Endothelial cell (in vitro differentiated cells): Measurements from ENCODE around the gene PARD3B. TPM values are rescaled to one million over a fixed set of nuclear protein-coding genes. Genes with fewer than 3 reads are reported as not detected.

ENCODE experiments used
- DNase-seq: peaks from one replicate; pipeline ENCODE4 v3.0.0; 2021; ENCODE audit warnings: low spot score
- H3K27ac Mint-ChIP-seq: one replicate; pipeline ENCODE4 v1.8.0; 2021; ENCODE audit warnings: mixed read lengths, inconsistent platforms; ENCODE audit not compliant: unreplicated experiment
- H3K27me3 Mint-ChIP-seq: one replicate; pipeline ENCODE4 v1.8.0; 2021; ENCODE audit warnings: mild to moderate bottlenecking, moderate library complexity, mixed read lengths, inconsistent platforms; ENCODE audit not compliant: unreplicated experiment
- H3K36me3 Mint-ChIP-seq: one replicate; pipeline ENCODE4 v1.8.0; 2021; ENCODE audit warnings: mild to moderate bottlenecking, low read depth, mixed read lengths, inconsistent platforms; ENCODE audit not compliant: unreplicated experiment
- H3K4me1 Mint-ChIP-seq: one replicate; pipeline ENCODE4 v1.8.0; 2021; ENCODE audit warnings: mild to moderate bottlenecking, mixed read lengths, inconsistent platforms; ENCODE audit not compliant: unreplicated experiment
- H3K4me3 Mint-ChIP-seq: one replicate; pipeline ENCODE4 v1.8.0; 2021; ENCODE audit warnings: mild to moderate bottlenecking, mixed read lengths, inconsistent platforms; ENCODE audit not compliant: unreplicated experiment
- H3K9me3 Mint-ChIP-seq: one replicate; pipeline ENCODE4 v1.8.0; 2021; ENCODE audit warnings: mixed read lengths, inconsistent platforms; ENCODE audit not compliant: unreplicated experiment
- CTCF ChIP-seq: fragments of 200-600 bp; sonication (generic); IDR thresholded peaks from one replicate; pipeline ENCODE4 v1.5.0; 2021; ENCODE audit warnings: antibody characterized with exemption; ENCODE audit not compliant: unreplicated experiment
- total RNA-seq: library from RNA; stranded (reverse); fragmentation: NEBNext Ultra II Directional; extraction: Animal tissue kit (Norgen Biotek cat#: 25700); gene quantifications from one replicate; pipeline ENCODE4 v1.2.1, GENCODE V29; 2021; ENCODE audit not compliant: unreplicated experiment

Gene PARD3B
- total RNA-seq, 1 donor from 2014 or later = 17.4 TPM

- Mint-ChIP-seq H3K9me3 (no peaks in the 10 kb centered on the region), H3K27me3 (no peaks in the 10 kb centered on the region), H3K4me1 (peaks cover 4% of the 10 kb centered on the region), H3K4me3 (no peak overlapping the region), H3K36me3 (no peaks in the 10 kb centered on the region), H3K27ac (no peak overlapping the region)
- no peak for TF ChIP-seq CTCF
- no peak for DNase-seq
Observed at GRCh38 chr2:205627085-205627484, 1081.8 kb downstream of the PARD3B start.

- no peaks in the 10 kb centered on the region for H3K27me3 Mint-ChIP-seq
- H3K27ac Mint-ChIP-seq = no peak overlapping the region
- peaks cover 4% of the 10 kb centered on the region for H3K4me1 Mint-ChIP-seq
- DNase-seq = no peak
- no peaks in the 10 kb centered on the region for H3K36me3 Mint-ChIP-seq
- TF ChIP-seq CTCF = no peak
- no peak overlapping the region for H3K4me3 Mint-ChIP-seq
- no peaks in the 10 kb centered on the region for H3K9me3 Mint-ChIP-seq
Observed at GRCh38 chr2:205628422-205628821, 1083.1 kb downstream of the PARD3B start.

DNA sequence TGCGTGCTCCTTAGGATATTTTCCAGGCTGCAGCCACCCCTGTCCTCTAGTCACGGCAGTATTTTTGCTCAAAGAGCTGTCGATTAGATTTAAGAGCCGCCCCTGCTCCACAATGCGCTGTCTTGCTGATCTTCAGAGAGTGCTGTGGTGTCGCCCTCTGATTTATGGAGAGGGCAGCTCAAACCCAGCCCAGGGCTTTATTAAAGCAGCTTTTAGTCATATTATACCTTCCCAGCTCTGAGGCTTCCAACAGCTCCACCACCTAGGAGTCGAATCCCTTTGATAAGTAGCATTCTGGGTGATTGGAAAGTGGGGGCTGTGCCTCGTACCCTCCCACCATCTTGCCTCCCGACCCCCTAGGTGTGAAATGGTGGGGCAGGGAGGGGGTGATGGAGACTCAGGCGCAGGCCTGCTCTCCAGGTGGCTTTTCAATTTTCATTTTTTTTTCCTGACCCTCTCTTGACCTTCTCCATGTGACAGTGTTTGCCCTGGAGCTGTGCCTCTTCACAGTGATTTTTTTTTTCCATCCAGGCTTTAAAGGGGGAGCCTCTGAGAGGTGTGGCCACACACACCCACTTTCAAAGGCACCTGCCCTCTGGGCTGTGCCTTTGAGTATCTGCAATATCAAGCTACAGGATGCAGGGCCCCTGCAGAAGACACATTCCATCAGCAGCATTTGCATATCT lies 1084.0 kb downstream of the PARD3B start:
- Mint-ChIP-seq H3K4me1 (peaks cover 4% of the 10 kb centered on the region), H3K36me3 (no peaks in the 10 kb centered on the region), H3K4me3 (no peak overlapping the region), H3K9me3 (no peaks in the 10 kb centered on the region), H3K27ac (no peak overlapping the region), H3K27me3 (no peaks in the 10 kb centered on the region)
- TF ChIP-seq CTCF = no peak
- DNase-seq = no peak

DNA sequence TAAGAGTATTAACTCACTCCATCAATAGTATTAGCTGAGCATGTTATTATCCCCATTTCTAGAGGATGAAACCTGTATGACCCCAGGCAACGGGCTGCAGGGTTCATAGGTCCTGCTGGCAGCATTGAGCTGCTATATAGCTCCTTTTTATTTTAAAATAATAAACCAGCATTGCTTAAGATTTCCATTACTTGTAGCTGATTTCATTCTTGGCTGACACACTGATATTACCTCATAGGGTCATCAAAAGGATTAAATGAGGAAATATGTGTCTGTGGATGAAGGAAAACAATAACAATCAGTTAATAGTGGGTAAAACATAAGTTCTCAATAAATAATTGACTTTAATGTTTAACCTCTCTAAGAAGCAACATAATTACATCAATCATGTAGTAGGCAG lies 1088.7 kb downstream of the PARD3B start:
- Mint-ChIP-seq H3K27ac (no peak overlapping the region), H3K27me3 (no peaks in the 10 kb centered on the region), H3K36me3 (no peaks in the 10 kb centered on the region), H3K9me3 (no peaks in the 10 kb centered on the region), H3K4me1 (peaks cover 13% of the 10 kb centered on the region), H3K4me3 (no peak overlapping the region)
- DNase-seq = no peak
- no peak for TF ChIP-seq CTCF

DNA sequence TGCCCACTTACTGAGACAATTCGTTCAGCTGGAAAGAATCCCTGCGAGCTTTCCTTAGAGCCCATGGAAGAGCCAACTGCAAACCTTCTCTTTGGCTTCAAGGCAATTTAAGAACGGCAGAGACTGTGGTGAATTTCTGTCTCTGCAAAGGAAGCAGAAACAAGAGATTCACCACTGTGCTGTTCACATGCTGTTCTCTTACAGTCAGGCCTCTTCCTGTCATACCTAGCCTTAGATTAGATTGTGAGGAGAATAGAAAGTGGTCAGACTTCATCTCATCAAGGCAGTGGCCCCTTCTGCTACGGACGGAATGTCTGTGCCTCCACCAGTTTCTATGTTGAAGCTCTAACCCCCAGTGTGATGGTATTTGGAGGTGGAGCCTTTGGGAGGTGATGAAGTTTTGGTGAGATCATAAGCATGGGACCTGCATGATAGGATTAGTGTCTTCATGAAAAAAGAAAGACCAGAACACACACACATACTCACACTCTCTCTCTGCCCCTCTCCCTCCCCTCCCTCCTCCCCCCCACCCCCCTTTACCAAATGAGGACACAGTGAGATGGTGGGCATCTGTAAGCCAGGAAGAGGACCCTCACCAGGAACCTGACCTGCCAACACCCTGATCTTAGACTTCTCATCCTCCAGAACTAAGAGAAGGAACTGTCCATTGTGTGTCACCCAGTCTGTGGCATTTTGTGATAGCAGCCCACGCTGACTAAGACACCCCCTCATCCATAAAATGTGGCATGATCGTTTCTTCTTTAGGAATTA lies 1091.5 kb downstream of the PARD3B start:
- H3K36me3 Mint-ChIP-seq = peaks cover 8% of the 10 kb centered on the region
- TF ChIP-seq CTCF = no peak
- no peak overlapping the region for H3K4me3 Mint-ChIP-seq
- DNase-seq = no peak
- no peaks in the 10 kb centered on the region for H3K27me3 Mint-ChIP-seq
- H3K9me3 Mint-ChIP-seq = no peaks in the 10 kb centered on the region
- H3K27ac Mint-ChIP-seq = no peak overlapping the region
- peaks cover 13% of the 10 kb centered on the region for H3K4me1 Mint-ChIP-seq
